ENCODE measurements around the gene JADE1.
A peak's percentile ranks its signal among the peaks of the same experiment; 100 is the strongest.

The JADE1 gene

DNA sequence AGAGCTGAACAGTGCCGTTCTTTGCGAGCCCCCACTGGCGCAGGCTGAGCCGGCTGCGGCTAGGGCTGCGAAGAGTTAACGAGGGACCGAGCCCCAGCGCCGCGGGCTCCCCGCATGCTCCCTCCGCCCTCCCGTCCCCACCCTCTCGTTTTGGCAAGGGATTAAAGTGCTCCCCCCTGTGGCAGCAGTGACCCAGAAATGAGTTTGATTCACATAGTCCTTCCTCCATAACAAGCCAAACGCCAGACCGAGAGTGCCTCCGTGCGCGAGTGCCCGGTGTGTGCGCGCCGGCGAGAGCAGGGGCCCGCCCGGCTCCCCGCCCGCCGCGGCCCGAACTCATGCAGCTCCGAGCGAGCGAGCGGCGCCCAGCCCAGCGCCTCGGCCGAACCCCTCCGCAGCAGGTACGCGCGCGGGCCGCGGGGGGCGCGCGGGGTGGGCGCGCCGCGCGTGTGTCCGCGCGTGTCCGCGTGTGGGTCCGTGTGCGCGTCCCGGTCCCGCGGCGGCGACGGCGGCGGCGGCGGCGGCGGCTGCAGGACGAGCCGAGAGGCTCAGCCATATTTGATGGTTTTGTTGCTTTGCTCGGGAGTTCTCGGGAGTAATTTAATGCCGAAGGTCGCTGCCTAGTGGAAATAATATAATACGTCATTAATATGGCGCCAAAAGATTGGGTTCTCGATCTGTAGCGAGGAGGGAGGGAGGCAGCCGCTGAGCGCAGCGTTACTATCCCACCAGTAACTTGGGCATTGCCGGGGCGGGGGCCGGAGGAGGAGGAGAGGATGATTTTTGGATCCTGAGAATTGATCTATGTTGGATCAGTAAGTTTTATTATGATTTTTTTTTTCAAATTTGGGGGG, at the start of gene JADE1:
TSS of gene JADE1 (plus strand) at position 224 of the 854 bp plus-strand sequence. CDS start 22,059 bp downstream, outside the sequence.
- DNase-seq (ENCODE audit: low spot score), result peak; percentile 94

- DNase-seq (ENCODE audit: low spot score), result no peak
Observed at GRCh38 chr4:128766781-128767180, 42.7 kb upstream of the JADE1 start.

- no peak for DNase-seq (ENCODE audit: low spot score)
Observed at GRCh38 chr4:128768373-128768996, 41.0 kb upstream of the JADE1 start.

- DNase-seq (ENCODE audit: low spot score), result no peak
Observed at GRCh38 chr4:128769011-128769410, 40.5 kb upstream of the JADE1 start.

GRCh38 chr4:128770807-128771206, 38.7 kb upstream of the JADE1 start:
- DNase-seq (ENCODE audit: low spot score), result no peak

DNA sequence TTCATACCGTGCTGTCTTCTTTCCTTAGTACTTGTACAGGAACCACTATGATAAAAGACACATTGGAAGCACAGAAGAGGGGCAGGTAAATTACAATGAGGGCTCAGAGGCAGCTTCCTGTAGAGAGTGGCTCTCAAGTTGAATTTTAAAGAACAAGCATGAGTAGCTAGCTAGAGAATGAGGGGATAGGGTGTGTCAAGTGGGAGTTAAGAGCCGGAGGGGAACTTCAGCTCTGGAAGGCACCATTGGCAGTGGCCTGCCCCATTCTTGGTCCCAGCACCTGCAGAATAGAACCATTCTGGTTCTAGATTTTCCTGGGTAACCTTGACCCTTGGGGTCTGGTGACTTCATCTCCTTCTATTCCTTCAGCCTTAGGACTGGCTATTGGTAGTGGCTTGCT, 34.0 kb upstream of the JADE1 start:
- DNase-seq (ENCODE audit: low spot score), result no peak

- no peak for DNase-seq (ENCODE audit: low spot score)
Observed at GRCh38 chr4:128775916-128776315, 33.6 kb upstream of the JADE1 start.

- peak; percentile 88 for DNase-seq (ENCODE audit: low spot score)
Observed at GRCh38 chr4:128776794-128777216, 32.7 kb upstream of the JADE1 start.

DNA sequence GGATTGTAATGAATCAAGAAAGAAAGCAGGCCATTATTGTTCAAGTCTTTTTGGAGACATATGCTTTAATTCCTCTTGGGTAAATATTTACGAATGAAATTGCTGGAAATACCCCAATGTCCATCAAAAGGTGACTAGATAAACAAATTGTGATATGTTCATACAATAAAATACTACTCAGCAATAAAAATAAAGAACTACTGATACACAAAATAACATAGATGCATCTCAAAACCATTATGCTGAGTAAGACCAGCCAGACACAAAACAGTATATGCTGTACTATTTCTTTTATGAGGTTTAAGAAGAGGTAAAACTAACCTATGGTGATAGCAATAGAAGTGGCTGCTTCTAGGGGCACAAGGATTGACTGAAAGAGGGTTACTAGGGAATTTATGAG, 28.8 kb upstream of the JADE1 start:
- DNase-seq (ENCODE audit: low spot score), result no peak

GRCh38 chr4:128782076-128782715, 27.3 kb upstream of the JADE1 start:
- peak; percentile 67 for DNase-seq (ENCODE audit: low spot score)

DNA sequence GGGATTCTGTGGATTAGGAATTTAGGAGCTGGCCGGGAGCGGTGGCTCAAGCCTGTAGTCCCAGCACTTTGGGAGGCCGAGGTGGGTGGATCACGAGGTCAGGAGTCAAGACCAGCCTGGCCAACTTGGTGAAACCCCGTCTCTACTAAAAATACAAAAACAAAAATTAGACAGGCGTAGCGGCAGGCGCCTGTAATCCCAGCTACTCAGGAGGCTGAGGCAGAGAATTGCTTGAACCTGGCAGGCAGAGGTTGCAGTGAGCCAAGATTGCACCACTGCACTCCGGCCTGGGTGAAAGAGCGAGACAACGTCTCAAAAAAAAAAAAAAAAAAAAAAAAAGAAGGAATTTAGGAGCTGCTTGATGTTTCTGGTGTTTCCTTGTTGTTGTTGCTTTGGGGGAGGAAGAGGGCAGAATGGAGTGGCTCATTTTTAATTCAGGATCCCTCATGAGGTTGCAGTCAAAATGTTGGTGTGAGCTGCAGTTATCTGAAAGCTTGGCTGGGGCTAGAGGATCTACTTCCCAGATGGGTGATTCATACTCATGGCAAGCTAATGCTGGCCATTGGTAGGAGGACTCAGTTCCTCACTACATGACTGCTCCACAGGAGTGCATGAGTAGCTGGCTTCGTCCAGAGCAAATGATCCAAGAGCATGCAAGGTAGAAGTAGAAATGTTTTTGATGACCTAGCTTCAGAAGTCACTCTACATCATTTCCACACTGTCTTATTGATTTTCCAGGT, 26.5 kb upstream of the JADE1 start:
- peak; percentile 57 for DNase-seq (ENCODE audit: low spot score)

GRCh38 chr4:128787509-128788311, 21.8 kb upstream of the JADE1 start:
- no peak for DNase-seq (ENCODE audit: low spot score)

DNA sequence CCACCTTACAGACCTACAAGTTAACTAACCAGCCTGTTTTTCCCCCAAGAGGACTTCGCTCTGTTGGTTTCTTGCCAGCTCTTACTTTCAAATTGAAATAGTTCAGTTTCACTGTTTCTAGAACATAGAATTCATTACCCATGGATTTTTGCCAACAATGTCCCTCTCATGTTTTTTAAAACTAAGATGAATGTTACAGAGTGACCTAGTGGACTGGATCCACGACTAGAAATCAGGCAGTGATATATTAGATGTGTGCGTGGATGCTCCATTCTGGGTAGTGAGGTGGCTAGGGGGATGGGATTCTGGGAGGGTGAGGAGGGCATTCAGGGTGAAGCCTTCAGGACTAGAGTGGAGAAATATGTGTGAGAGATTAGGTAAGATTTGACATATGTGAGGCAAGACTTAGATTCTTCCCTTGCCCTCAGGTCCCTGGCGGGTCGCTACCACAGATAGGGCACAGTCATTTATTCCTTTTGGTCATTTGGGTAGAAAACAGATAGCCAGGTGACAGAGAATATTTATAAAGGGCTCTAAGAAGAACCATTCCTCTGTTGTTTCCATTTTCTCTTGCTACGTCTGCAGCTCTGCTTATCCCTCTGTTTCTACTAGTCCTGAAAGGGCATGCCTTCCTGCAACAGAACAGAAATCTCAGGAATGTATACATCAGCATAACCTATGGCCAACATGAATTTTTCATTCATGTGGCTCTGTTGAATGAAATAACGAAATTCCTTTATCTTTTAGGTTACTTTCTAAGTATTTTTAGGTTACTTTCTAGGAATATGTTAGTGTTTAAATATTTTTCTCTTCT, 15.4 kb upstream of the JADE1 start:
- DNase-seq (ENCODE audit: low spot score), result no peak

DNA sequence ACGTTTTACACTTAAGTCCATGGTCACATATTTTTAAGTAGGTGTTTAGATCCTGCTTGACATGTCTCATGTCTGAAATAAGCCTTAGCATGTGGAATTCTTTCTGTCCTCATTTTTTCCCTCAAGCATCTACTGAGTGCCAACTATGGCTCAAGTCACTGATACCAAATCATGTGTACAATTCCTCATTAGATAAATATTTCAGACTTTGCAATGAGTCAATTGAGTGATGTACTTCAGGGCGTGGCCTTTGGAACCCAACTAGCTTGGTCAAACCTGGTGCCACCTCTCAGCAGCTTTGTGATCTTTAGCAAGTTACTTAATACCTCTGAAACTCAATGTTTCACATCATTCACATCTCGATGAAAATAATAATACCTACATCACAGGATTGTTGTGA, 12.6 kb upstream of the JADE1 start:
- no peak for DNase-seq (ENCODE audit: low spot score)

- no peak for DNase-seq (ENCODE audit: low spot score)
Observed at GRCh38 chr4:128800284-128800683, 9.2 kb upstream of the JADE1 start.

DNA sequence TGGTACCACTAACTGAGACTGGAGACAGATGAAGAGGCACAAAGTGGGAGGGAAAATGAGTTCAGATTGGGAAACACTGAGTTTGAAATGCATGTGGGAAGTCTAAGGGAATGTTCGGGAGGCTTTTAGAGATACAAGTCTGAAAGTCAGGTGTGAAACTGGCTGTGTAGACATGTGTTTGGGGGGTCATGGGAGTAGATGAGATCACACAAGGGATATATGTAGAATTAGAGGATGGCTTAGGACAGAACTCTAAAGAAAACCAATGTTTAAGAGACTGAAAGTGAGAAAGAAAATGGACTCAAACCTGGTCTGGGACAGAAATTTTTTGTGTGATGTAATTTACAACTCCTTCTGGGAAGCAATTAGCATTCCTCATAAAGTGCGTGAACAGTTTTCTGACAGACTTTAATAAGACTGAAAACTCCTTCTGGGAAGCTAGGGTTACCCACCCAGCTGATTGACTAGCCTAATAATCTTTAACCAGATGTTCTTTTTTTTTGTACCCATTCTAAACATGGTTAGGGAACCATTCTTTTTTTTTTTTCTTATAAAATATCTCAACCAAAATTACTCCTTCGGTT, 8.7 kb upstream of the JADE1 start:
- DNase-seq (ENCODE audit: low spot score), result no peak

DNA sequence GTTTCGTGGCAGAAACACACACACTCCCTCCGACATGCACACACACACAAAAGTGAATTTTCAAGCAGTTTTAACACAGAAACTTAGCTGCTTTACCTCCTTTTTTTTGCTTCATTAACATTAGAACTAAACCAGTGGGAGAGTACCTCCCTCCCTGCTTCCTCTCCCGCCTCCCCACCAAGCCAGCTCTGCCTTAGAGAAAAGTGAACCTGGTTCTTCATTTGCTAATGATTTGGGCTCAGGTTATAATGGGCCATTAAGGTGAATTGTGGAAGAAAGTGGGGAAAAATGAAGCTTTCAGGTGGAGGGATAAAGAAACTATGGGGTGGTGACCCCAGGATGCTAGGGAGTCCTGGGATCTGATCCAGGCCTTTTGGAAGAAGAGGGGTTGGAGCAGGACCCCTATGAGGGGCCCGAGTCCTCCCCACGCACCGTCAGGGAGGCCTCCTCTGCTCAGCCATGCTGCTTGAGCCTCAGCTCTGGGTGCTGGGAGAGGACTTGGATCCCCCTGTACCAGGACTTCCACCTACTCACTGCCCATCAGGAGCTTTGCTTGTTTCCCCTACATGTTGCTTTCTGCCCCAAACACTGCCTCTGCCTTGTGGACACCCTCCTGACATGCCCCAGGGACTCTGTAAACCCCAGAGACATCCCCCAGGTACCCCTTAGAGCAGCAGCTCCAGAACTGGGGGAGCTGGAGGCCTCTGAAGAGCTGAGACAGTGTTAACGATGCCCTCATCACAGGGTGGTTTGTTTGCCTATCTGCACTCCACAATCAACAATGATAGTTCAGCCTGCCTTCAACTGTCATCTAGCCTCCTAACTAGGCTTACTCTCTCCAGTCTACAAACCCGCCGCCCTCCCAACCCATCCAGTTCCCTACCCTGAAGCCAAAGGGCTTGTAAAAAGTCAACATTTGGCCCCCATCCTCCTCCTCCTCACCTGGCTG, 6.5 kb upstream of the JADE1 start:
- no peak for DNase-seq (ENCODE audit: low spot score)

- DNase-seq (ENCODE audit: low spot score), result no peak
Observed at GRCh38 chr4:128803783-128804182, 5.7 kb upstream of the JADE1 start.

DNA sequence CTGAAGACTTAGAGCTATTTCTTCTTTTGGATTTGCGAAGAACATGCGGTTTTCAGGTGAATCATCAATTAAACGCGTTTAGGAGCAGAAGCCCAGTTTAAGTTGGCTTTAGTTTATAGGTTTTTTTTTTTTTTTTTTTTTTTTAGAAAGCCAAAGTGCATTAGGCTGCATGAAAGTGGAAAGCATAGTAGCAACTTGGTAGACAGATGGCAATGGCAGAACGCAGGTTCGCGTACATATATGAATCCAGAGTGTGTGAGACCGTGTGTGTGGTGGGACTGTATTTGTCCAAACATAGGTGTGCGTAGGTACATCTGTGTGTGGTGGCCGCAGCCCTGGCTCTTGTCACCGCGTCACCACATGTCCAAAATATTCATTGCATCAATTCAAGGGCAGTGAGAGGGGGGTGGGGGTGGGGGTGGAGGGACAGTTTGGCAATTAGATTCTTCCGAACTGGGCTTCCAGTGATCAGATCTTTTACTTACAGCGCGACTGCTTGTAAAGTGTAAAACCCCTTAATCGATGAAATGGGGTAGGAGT, 901 bp downstream of the JADE1 start:
- DNase-seq (ENCODE audit: low spot score), result peak; percentile 30

Data from GM03348 (cell line).